ENCODE measurements around the gene FBXL17.
"Not testable (repeated sequence)": the region's sequence is repeated elsewhere in the genome, so short reads cannot be mapped to it uniquely, and the experiment has no call there.

Gene FBXL17

DNA sequence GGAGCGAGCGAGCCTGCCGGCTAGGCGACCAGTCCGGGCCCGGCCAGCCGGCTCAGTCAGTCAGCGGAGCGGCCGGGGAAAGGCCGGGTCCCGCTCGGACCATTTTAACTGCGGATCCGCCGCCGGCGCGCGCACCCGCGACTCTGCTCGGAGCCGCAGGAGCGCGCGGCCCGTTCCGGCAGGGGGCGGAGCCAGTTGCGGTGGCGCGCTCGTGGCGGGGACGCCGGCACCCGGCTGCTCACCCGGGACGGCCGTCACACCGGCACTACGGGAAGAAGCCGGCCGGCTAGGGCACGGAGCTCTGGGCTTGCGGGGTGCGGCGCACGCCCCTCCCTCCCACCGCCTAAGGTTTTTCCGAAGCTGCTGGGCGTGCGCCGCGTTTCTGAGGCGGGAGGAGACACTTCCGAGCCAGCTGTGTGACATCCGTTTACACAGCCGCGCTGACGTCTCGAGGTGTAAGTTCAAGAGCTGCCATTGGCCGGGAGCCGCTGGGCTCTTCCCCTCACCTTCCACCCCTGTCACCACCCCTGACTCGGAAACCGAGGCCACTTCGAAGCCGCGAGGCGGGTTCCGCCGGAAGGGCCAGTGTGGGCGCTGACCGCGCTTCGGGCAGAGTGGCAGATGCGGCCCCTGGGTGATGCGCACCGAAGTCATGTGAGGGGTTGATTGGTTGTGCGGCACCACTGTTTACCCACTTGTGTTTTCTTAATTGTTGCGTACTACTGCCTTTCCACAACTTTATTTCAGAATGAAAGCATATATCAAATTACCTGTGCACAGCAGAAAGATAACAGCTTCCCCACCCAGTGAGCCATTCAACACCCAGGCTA is at the start of gene FBXL17:
Gene FBXL17, minus strand, starts transcription at position 145 of the 830 bp plus-strand sequence.
- DNase-seq = peak; percentile 93

DNA sequence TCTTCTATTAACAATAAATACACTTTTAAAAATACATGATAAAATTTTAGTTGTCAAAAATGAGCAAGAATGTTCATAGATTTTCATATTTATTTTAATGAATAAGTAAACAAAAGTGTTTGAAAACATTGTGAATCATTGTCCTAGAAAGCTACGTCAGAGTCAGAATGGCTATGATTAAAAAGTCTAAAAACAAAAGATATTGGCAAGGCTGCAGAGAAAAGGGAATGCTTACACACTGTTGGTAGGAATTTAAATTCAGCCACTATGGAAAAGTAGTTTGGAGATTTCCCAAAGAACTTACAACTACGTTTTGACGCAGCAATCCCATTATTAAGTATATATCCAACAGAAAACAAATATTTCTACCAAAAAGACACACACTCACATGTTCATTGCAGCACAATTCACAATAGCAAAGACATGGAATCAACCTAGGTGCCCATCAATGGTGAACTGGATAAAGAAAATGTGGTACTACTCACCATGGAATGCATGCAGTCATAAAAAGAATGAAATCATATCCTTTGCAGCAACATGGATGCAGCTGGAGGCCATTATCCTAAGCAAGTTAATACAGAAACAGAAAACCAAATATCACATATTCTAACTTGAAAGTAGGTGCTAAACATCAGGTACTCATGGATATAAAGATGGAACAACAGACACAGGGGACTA is 49.2 kb upstream of the FBXL17 start:
- peak; percentile 47 for DNase-seq

DNA sequence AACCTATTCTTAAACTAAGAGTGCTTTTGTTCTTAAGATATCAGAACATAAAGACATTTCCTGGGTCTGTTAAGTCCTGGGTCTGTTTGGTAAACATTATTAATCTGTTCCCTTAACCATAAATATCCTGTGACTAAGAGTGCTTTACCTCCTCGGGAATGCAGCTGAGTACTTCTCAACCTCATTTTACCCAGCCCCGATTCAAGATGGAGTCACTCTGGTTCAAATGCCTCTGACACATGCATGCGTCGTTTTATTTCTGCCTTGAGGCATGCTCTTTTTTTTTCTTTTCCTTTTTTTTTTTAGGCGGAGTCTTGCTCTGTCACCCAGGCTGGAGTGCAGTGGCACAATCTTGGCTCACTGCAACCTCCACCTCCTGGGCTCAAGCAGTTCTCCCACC is 39.8 kb upstream of the FBXL17 start:
- DNase-seq = peak; percentile 11

DNA sequence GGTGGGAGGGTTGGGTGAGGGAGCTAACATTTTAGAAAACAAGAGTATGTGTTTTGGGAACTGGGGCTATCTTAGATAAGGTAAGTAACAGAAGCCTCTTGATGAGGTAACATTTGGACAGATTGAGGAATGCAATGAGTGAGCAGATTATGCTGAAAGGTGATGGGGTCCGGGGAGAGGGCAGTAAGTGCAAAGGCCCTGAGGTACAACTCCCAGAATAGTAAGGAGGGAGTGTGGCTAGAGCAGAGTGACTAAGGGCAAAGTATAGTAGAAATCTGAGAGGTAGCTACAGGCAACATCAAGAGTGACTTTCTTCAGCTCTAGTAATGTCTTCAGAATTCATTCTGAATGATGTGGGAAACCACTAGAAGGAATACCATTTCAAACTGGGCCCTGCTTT is 38.9 kb upstream of the FBXL17 start:
- DNase-seq = no peak

DNA sequence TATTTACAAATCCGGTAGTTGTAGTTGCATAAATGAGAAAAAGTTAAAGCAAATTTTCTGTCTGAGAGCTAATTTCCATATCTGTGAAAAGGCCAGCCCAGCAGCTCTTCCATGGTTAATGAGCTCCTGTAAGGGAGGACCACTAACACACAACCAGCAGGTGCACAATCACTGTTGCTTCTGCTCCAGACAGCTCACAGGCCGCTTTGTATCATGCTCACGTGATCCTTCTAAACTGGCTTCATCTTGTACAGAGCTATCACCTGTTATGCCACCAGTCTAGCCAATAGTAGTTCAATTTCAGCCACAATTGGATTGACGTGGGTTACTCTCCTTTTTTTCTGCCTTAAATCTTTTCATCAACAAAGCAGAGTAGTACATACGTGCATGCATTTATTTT is 38.3 kb upstream of the FBXL17 start:
- no peak for DNase-seq

DNA sequence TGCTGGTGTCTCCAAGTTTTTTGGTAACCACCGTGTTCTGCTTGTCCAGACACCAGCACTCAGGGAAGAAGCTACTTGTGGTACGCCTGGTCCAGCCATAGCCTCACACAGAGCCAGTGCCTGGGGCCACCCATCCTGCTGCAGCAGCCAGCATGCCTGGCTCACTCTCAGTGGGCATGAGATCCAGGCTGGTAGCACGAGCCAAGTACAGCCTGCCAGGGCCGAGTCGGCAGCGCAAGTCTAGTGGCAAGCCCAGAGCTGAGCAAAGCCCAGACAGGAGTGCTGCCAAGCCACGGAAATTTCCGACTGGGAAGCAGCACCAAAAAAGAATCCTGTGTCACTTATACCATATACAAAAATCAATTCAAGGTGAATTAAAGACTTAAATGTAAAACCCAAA is 36.3 kb upstream of the FBXL17 start:
- DNase-seq = no peak

DNA sequence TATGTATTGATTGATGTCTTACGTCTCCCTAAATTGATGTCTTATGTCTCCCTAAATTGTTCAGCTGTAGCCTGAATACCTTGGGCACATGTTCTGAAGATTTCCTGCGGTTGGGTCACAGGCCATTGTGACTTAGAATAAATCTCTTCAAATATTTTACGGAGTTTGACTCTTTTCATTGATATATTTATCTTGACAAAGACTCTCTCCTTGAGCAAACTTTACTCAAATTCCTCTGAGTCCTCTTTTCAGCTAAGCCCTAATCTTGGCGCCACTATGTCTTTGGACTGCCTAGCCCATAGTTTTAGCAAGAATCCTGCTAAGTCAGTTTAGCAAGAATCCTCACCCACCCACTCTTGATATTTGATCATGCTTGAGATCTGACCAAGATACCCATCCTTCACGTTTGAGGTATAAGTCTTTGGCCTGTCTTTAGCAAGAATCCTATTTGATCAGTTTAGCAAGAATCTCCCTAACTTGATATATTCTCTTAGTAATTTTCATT is 35.3 kb upstream of the FBXL17 start:
- no peak for DNase-seq

DNA sequence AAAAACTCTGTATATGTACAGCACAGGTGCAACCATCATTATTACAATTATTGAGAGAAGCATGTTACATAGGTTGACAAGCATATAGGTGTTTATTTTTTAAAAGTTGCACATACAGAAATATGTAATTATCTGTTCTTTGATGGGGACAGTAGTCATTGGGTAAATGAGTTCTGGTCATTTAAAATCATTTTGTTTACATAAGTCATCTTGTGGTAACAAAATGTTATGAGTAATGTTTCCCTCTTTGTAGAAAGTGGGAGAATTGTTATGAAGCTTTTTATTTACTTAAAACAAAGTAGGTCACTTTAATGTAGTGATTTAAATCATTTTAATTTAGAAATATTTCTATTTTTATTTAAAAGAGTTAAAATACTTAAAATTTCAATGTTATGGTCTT is 33.8 kb upstream of the FBXL17 start:
- DNase-seq = no peak

DNA sequence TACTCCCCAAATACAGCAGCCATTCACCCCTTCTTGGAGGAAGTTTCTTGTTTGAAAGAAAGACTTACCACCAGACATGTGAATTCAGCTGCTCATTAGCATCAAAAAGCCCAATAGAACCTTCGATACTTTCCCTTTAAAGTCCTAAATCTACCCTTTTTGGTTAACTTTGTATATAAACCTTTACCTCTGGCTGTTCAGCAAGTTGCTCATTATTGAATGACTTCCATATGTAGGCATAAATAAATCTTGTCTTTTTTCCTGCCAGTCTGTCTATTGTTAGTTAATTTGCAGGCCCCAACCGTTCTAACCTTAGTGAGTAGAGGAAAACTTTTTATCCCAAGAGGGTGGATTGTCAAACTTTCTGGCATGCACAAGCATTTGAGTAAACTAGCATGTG is 27.9 kb upstream of the FBXL17 start:
- no peak for DNase-seq

DNA sequence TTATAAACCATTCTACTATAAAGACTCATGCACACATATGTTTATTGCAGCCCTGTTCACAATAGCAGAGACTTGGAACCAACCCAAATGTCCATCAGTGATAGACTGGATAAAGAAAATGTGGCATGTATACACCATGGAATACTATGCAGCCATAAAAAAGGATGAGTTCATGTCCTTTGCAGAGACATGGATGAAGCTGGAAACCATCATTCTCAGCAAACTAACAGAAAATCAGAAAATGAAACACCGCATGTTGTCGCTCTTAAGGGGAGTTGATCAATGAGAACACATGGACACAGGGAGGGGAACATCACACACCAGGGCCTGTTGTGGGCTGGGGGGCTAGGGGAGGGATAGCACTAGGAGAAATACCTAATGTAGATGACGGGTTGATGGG is 23.3 kb upstream of the FBXL17 start:
- DNase-seq = not testable (repeated sequence)

DNA sequence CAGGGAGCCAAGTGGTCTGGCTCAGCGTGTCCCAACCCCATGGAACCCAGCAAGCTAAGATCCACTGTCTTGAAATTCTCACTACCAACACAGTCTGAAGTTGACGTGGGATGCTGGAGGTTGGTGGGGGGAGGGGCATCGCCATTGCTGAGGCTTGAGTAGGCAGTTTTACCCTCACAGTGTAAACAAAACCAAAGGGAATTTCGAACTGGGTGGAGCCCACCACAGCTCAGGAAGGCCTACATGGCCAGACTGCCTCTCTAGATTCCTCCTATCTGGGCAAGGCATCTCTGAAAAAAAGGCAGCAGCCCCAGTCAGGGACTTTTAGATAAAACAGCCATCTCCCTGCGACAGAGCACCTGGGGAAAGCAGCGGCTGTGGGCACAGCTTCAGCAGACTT is 17.1 kb upstream of the FBXL17 start:
- no peak for DNase-seq

DNA sequence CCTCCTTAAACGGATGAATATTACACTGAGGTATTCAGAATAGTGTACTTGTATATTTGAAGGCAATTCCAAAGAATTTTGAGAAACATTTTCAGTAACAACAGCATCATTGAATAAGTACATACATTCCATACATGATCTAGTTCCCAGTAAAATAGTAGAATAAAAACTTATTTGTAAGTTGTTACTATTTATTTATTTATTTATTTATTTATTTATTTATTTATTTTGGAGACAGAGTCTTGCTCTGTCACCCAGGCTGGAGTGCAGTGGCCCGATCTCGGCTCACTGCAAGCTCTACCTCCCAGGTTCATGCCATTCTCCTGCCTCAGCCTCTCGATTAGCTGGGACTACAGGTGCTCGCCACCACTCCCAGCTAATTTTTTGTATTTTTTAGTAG is 14.9 kb upstream of the FBXL17 start:
- DNase-seq = not testable (repeated sequence)

DNA sequence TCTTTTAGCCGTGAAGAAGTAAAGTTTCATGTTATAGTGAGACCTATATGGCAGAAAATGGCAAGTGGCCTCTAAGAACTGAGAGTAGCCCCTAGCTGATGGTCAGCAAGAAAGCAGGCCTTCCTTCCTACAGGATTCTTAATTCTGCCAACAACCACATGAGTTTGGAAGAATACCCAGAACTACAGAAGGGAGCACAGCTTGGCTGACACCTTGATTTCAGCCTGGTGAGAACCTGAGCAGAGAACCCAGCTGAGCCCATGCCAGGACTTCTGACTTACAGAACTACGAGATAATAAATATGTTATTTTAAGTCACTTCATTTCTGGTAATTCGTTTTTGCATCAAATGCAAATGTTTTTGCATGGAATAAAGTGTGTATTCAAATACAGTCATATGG is 5.9 kb upstream of the FBXL17 start:
- DNase-seq = no peak

DNA sequence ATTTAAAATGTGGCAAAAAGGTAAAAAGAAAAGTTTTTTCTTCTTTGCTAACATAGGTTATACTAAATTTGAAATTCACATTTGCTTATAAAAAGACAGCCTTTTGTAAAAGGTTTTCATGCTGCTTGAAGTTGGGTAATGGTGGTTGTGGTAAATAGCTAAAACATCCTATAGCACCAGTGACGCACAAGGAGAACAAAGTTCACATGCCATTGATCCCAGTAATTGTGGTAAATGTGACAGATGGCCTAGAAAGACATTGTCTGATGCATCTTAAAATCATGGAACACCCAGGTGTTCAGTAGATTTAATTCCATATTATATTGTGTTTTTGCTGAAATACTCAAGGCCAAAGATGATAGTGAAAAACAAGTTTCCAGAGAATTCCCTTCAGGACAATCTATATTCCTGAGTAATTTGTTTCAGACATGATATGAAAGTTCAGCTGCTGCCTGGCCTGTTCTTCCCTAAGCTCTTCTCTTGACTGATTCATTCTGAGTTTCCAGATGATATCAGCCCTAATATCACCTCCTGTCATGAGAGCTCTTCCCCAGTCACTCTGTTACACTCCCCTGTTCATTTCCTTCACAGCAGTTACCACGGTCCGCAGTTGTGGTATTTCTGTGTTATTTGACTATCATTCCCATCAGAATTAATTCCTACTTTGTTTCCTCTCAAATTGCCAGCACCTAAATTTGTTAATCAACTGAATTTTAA is 4.6 kb upstream of the FBXL17 start:
- peak; percentile 62 for DNase-seq

DNA sequence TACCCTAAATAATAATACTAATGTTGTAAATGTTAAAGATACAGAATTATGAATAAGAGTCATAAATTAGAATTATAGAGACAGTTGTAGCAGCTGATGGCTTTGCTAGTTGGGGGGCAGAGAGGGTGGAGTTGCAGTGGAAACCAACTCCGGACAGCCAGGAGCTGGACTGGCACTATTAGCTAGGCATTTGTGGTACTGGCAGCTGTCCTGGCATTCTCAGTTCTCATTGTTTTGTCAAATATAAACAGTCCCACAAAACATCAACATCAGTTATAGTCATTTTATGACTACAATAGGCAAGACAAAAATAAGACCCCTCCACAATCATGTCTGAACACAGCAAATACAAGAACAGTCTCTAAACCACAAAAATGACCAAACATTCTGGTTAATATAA is 2.8 kb upstream of the FBXL17 start:
- no peak for DNase-seq

DNA sequence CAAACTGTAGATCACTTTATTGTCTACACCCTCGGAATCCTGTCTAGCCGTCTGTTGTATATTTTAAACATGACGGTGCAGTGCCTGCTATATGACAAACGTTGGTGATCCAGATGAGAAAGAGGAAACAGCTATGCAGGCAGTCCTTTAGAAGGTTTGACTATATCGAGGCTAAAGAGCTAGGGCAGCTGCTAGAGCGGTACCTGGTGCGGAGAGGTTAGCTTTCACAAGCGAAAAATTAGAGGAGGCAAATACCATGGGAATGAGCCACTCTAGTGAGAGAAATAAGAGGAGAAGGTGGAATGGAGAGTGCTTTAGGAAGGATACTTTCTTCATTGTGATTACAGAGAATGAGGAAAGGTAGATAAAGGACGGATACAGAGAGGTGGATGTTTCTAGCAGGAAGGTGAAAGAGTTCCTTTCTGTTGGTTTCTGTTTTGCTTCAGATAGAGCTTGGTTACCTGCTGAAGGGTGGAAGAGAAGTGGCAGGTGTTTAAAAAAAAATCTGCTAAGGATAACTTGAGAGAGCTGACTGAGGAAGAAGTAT is 959 bp upstream of the FBXL17 start:
- no peak for DNase-seq

DNA sequence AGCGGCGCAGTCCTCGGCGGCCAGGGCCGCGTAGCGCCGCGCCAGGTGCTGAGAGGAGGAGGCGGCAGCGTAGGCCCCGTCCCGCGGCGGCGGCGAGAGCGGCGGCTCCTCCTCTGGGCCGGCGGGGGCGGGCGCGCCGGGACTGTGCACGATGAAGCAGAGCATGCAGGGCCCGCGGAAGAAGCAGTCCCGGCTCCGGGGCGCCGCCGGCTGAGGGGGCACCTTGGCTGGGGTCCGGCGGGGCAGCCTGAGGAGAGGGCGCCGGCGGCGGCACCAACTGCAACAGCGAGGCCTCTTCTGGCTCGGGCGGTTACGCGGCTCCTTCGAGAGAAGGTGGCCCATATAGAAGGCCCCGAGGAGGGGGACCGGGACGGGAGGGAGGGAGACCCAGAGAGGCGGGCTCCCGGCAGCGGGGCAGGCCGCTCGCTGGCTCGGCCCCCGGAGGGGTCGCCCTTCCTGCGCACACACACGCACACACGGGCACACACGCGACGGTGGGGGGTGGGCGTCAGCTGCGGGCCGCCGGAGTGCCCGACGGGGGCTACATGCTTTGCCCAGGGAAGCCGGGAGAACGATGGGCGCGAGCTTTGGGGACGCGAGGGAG is 446 bp downstream of the FBXL17 start:
- peak; percentile 68 for DNase-seq

DNA sequence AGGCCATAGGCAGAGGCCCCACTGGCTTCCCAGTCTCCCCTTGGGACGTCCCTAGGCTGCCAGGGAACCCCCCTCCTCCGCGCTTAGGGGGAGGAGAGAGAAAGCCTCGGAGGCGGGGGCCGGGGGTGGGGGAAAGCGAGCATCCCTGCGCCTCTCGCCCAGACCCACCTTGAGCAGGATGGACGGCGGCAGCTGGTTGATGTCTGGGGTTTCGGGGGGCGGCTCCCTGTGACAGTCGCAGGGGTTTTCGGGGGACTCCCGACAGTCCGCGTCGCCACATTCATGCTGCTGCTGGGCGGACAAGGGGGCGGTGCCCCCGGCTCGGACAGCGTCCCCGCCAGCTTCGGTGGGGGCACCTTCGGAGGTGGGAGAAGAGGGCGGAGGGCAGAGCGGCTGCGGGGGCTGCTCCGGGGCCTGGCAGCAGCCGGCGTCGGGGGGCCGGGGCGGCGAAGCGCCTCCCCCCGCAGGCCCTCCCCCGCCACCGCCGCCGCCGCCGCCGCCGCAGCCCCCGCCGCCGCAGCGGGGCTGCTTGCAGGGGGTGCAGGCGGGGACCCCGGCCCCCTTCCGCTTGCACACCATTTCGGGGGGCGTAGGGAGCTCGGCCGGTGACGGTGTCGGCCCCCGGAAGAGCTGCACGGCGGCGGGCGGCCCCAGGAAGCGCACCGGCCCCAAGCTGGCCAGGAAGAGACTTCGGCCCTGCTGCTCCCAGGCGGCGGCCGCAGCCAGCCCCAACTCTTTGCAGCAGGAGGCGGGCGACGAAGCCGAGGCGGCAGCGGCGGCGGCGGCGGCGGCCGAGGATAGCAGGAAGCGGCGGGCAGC is 1.2 kb downstream of the FBXL17 start:
- DNase-seq = peak; percentile 44

DNA sequence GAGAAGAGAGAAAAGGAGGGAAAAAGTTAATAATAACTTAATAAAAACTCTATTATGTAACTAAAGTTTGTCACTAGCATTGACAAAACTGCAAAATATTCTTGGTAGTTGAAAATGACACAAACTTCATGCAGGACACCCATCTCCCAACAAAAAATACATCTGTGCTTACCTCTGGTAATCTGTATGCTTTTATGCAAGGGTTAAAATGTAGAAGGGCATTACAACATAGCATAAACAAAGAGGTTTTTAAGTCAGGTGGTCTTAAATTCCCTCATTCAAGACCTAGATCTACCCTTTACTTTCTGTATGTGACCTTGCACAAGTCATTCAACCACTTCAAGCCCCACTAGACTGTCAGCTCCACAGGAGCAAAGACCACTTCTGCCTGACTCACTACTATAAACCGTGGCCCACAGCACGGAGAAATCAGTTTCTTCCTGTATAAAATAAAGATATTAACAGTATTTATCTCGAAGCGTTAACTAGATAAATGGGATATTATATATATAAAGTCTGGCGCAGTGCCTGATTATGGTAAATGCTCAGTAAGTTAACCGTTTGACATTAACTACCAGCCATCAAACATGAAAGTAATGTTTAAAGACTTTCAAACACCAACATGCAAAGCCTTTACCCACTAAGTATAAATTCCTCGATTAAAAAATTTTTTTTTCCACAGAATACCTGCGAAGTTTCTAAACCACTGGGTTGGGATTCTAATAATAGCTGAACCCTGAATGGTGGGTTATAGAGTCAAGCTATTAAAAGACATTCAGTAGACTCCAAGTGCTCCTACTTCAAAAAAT is 2.0 kb downstream of the FBXL17 start:
- DNase-seq = peak; percentile 28

DNA sequence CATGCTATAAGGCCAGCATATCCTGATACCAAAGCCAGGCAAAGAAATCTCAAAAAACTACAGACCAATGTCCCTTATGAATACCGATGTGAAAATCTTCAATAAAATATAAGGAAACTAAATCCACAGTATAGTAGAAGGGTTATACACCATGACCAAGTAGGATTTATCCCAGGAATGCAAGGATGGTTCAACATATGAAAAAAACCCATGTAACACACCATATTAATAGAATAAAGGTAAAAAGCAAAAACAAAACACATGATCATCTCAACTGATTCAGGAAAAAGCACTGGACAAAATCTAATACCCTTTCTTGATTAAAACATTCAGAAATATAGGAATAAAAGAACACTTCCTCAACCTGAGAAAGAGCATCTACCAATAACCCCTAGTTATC is 6.1 kb downstream of the FBXL17 start:
- no peak for DNase-seq

DNA sequence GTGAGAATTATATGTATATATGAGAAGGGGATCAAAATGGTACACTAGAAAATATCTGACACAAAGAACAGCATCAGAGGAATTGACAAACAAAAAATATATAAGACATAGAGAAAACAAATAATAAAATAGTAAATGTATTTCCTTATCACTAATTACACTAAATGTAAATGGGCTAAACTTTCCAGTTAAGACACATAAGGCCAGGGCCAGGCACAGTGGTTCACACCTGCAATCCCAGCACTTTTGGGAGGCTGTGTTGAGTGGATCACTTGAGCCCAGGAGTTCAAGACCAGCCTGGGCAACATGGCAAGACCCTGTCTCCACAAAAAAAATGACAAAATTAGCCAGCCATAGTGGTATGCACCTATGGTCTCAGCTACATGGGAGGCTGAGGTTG is 8.5 kb downstream of the FBXL17 start:
- no peak for DNase-seq

All from EL (cell line).